ENCODE measurements around the gene CCDC14. TPM values are rescaled to one million over a fixed set of nuclear protein-coding genes. Genes with fewer than 3 reads are reported as not detected.

The CCDC14 gene
- total RNA-seq, 1 donor = 51.4 TPM

GRCh38 chr3:123876858-123877257 lies 84.2 kb downstream of the CCDC14 start:
- no peak for DNase-seq (ENCODE audit: insufficient read length, low spot score, missing footprints)
- Histone ChIP-seq H3K27me3 (ENCODE audit: insufficient read depth, low read length) (no peaks in the 10 kb centered on the region), H3K27ac (ENCODE audit: low read depth, low read length) (no peak overlapping the region), H3K36me3 (ENCODE audit: insufficient read depth, low read length) (peaks cover 43% of the 10 kb centered on the region), H3K4me3 (ENCODE audit: insufficient read depth, low read length) (no peak overlapping the region), H3K4me2 (ENCODE audit: insufficient read depth, low read length) (no peak overlapping the region), H3K4me1 (ENCODE audit: insufficient read depth, low read length) (peaks cover 19% of the 10 kb centered on the region), H4K20me1 (ENCODE audit: insufficient read depth, low read length) (peaks cover 19% of the 10 kb centered on the region), H3K79me2 (ENCODE audit: insufficient read depth, low read length) (peaks cover 92% of the 10 kb centered on the region), H3K9me3 (ENCODE audit: low read depth, low read length) (no peaks in the 10 kb centered on the region), H2AFZ (ENCODE audit: low read length) (no peak overlapping the region)
- TF ChIP-seq CTCF (IDR thresholded peaks at IDR 0.05; ENCODE audit: extremely low read depth, low read depth, low read length) = peak; percentile 36

DNA sequence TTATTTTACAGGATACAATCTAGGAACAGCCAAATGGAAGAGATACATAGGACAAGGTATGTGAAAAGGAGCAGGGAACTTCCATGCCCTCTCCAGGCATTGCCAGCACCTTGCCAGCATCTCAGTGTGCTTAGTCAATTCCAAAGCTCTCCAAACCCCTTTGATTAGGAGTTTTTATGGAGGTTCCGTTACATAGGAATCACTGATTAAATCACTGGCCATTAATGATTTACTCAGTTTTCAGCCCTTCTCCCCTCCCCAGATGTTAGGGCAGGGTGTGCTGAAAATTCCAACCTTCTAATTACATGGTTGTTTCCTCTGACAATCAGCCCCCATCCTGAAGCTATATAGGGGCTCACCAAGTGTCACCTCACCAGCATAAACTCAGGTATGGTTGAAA lies 88.4 kb downstream of the CCDC14 start:
- Histone ChIP-seq H3K79me2 (ENCODE audit: insufficient read depth, low read length) (peaks cover 93% of the 10 kb centered on the region), H3K4me2 (ENCODE audit: insufficient read depth, low read length) (no peak overlapping the region), H3K36me3 (ENCODE audit: insufficient read depth, low read length) (peaks cover 31% of the 10 kb centered on the region), H3K27me3 (ENCODE audit: insufficient read depth, low read length) (no peaks in the 10 kb centered on the region), H2AFZ (ENCODE audit: low read length) (no peak overlapping the region), H4K20me1 (ENCODE audit: insufficient read depth, low read length) (peaks cover 8% of the 10 kb centered on the region), H3K4me3 (ENCODE audit: insufficient read depth, low read length) (no peak overlapping the region), H3K27ac (ENCODE audit: low read depth, low read length) (no peak overlapping the region), H3K4me1 (ENCODE audit: insufficient read depth, low read length) (peaks cover 31% of the 10 kb centered on the region), H3K9me3 (ENCODE audit: low read depth, low read length) (no peaks in the 10 kb centered on the region)
- no peak for TF ChIP-seq CTCF (IDR thresholded peaks at IDR 0.05; ENCODE audit: extremely low read depth, low read depth, low read length)
- DNase-seq (ENCODE audit: insufficient read length, low spot score, missing footprints) = no peak

DNA sequence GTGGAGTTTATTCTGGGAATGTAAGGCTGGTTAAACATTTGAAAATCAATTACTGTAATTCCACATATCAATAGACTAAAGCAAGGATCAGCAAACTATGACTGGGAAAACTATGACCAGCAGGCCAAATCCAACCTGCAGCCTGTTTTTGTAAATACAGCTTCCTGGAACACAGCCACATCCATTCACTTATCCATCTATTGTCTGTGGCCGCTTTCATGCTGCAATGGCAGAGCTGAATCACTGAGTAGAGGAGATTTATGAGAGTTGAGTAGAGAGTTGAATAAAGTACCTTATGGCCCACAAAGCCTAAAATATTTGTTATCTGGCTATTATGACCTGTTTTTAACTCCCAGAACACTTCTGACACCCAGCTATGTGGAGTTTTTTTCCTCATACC lies 89.1 kb downstream of the CCDC14 start:
- H3K4me1 ChIP-seq (ENCODE audit: insufficient read depth, low read length) = peaks cover 31% of the 10 kb centered on the region
- H3K9me3 ChIP-seq (ENCODE audit: low read depth, low read length) = no peaks in the 10 kb centered on the region
- peaks cover 9% of the 10 kb centered on the region for H4K20me1 ChIP-seq (ENCODE audit: insufficient read depth, low read length)
- peaks cover 28% of the 10 kb centered on the region for H3K36me3 ChIP-seq (ENCODE audit: insufficient read depth, low read length)
- H3K4me3 ChIP-seq (ENCODE audit: insufficient read depth, low read length) = no peak overlapping the region
- no peak overlapping the region for H2AFZ ChIP-seq (ENCODE audit: low read length)
- no peak overlapping the region for H3K27ac ChIP-seq (ENCODE audit: low read depth, low read length)
- no peaks in the 10 kb centered on the region for H3K27me3 ChIP-seq (ENCODE audit: insufficient read depth, low read length)
- no peak overlapping the region for H3K4me2 ChIP-seq (ENCODE audit: insufficient read depth, low read length)
- no peak for DNase-seq (ENCODE audit: insufficient read length, low spot score, missing footprints)
- peaks cover 93% of the 10 kb centered on the region for H3K79me2 ChIP-seq (ENCODE audit: insufficient read depth, low read length)
- TF ChIP-seq CTCF (IDR thresholded peaks at IDR 0.05; ENCODE audit: extremely low read depth, low read depth, low read length) = no peak

DNA sequence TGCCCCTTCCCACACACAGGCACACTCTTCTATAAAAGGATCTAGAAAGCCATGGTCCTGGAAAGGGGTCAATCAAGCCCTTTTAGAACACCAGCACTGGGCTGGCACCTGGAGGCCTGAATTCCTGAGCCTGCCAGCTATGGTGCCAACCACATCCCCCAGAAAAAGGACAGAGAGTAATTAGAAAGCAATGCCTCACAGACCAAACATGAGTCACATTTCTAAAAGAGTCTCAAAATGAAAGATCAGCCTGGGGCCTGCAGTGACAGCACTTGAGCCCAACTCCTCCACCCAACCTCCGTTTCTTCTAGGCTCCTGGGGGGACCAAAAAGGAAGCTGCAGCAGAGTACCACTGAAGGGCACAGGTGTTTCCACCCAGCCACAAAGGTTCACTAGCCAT lies 91.0 kb downstream of the CCDC14 start:
- H3K4me2 ChIP-seq (ENCODE audit: insufficient read depth, low read length) = peak overlapping the region; percentile 29
- TF ChIP-seq CTCF (IDR thresholded peaks at IDR 0.05; ENCODE audit: extremely low read depth, low read depth, low read length) = no peak
- H4K20me1 ChIP-seq (ENCODE audit: insufficient read depth, low read length) = peaks cover 11% of the 10 kb centered on the region
- H3K79me2 ChIP-seq (ENCODE audit: insufficient read depth, low read length) = peaks cover 97% of the 10 kb centered on the region
- H3K27me3 ChIP-seq (ENCODE audit: insufficient read depth, low read length) = no peaks in the 10 kb centered on the region
- H3K4me1 ChIP-seq (ENCODE audit: insufficient read depth, low read length) = peaks cover 31% of the 10 kb centered on the region
- peak overlapping the region; percentile 49 for H3K27ac ChIP-seq (ENCODE audit: low read depth, low read length)
- H3K36me3 ChIP-seq (ENCODE audit: insufficient read depth, low read length) = peaks cover 32% of the 10 kb centered on the region
- peak overlapping the region; percentile 17 for H3K4me3 ChIP-seq (ENCODE audit: insufficient read depth, low read length)
- H3K9me3 ChIP-seq (ENCODE audit: low read depth, low read length) = no peaks in the 10 kb centered on the region
- no peak for DNase-seq (ENCODE audit: insufficient read length, low spot score, missing footprints)
- H2AFZ ChIP-seq (ENCODE audit: low read length) = peak overlapping the region; percentile 32

All from osteoblast (primary cell).